Ovary (tissue), 3 donors: ENCODE measurements around the gene AOPEP.

ENCODE experiments used
- CTCF ChIP-seq, 3 donors: fragments of 450-650 bp in 2 of 3; fragments of 200-600 bp in 1 of 3; IDR thresholded peaks; one replicate each; pipeline versions ENCODE4 v1.5.1 to v1.8.0; 2016 to 2022; ENCODE audit warnings: antibody characterized with exemption in 3 of 3, mild to moderate bottlenecking in 1 of 3
- EP300 ChIP-seq: sonication (generic); formaldehyde crosslinking; IDR thresholded peaks from one replicate; pipeline ENCODE4 v1.6.1; 2017; ENCODE audit warnings: antibody characterized with exemption
- donor health status: DM: no; HTN: no; CAD: no.

GRCh38 chr9:95055851-95056551, 329.5 kb downstream of the AOPEP start:
- TF ChIP-seq CTCF (IDR thresholded peaks at IDR 0.05) (no peak), EP300 (no peak)
